GM15510 (cell line): Measurements from ENCODE around the gene PPP1R1B.

ENCODE experiments used
- POLR2A ChIP-seq: IDR thresholded peaks from 3 replicates; pipeline ENCODE4 v1.6.1; 2011; ENCODE audit warnings: borderline replicate concordance; ENCODE audit not compliant: insufficient read length; ENCODE audit errors: extremely low read depth

The PPP1R1B gene

GRCh38 chr17:39631403-39631802, 4.7 kb downstream of the PPP1R1B start:
- no peak for TF ChIP-seq POLR2A

- TF ChIP-seq POLR2A, result no peak
Measured at GRCh38 chr17:39632153-39632941, 5.6 kb downstream of the PPP1R1B start.

GRCh38 chr17:39633570-39634183, 6.9 kb downstream of the PPP1R1B start:
- TF ChIP-seq POLR2A, result no peak

- no peak for TF ChIP-seq POLR2A
Measured at GRCh38 chr17:39634384-39634871, 7.7 kb downstream of the PPP1R1B start.

- TF ChIP-seq POLR2A, result no peak
Measured at GRCh38 chr17:39635614-39636176, 8.9 kb downstream of the PPP1R1B start.

- TF ChIP-seq POLR2A, result no peak
Measured at GRCh38 chr17:39636587-39636926, 9.8 kb downstream of the PPP1R1B start.

- peak; percentile 81 for TF ChIP-seq POLR2A
Measured at GRCh38 chr17:39636927-39637736, 10.4 kb downstream of the PPP1R1B start, which contains the start of gene STARD3. TSS of gene STARD3 (plus strand) at chr17:39637144. CDS start at chr17:39653532, 16,388 bp downstream.

GRCh38 chr17:39638317-39638716, 11.6 kb downstream of the PPP1R1B start:
- TF ChIP-seq POLR2A, result no peak

- TF ChIP-seq POLR2A, result no peak
Measured at GRCh38 chr17:39639043-39639442, 12.3 kb downstream of the PPP1R1B start.

GRCh38 chr17:39639566-39640458, 13.1 kb downstream of the PPP1R1B start:
- TF ChIP-seq POLR2A, result no peak

- TF ChIP-seq POLR2A, result no peak
Measured at GRCh38 chr17:39640591-39641031, 13.9 kb downstream of the PPP1R1B start.

GRCh38 chr17:39641097-39641496, 14.3 kb downstream of the PPP1R1B start:
- no peak for TF ChIP-seq POLR2A

- no peak for TF ChIP-seq POLR2A
Measured at GRCh38 chr17:39641883-39642282, 15.1 kb downstream of the PPP1R1B start.
